ENCODE data around the gene MED25. TPM values are rescaled to one million over a fixed set of nuclear protein-coding genes. Genes with fewer than 3 reads are reported as not detected.

The MED25 gene
- polyA plus RNA-seq, 2 of the 4 experiments (the other 2 are of a cell fraction): 20.4 to 40.1 TPM

GRCh38 chr19:49782515-49782914, 35.6 kb upstream of the MED25 start:
- DNase-seq (ENCODE audit: low read depth in 1 of 2, low spot score in 1 of 2) (no peak), ATAC-seq (no peak), FAIRE-seq (no peak)
- H3K4me3 ChIP-seq: no peak overlapping the region
- H3K4me2 ChIP-seq: no peak overlapping the region
- H3K27ac ChIP-seq: no peak overlapping the region
- no peak for TF ChIP-seq RCOR1 (IDR thresholded peaks at IDR 0.05; ENCODE audit: low read depth, low read length)
- no peak for TF ChIP-seq ZNF302 (CRISPR knock-in tag; IDR thresholded peaks at IDR 0.05)
- no peak for TF ChIP-seq RNF2 (IDR thresholded peaks at IDR 0.05; ENCODE audit: borderline replicate concordance, low read depth)
- TF ChIP-seq RAD21 (conservative IDR thresholded peaks at IDR 0.05 in 1 of 2, IDR thresholded peaks at IDR 0.05 in 1 of 2): no peak
- TF ChIP-seq MAFK (IDR thresholded peaks at IDR 0.05; ENCODE audit: partially characterized antibody): no peak
- no peak for TF ChIP-seq HEYL (CRISPR knock-in tag; IDR thresholded peaks at IDR 0.05)
- no peak for TF ChIP-seq FOXS1 (CRISPR knock-in tag; IDR thresholded peaks at IDR 0.05)
- TF ChIP-seq TP53 (CRISPR knock-in tag; IDR thresholded peaks at IDR 0.05): no peak
- TF ChIP-seq CBX8 (IDR thresholded peaks at IDR 0.05): no peak
- TF ChIP-seq NFE2L2 (conservative IDR thresholded peaks at IDR 0.05; ENCODE audit: low read length): no peak
- no peak for TF ChIP-seq EHMT2 (IDR thresholded peaks at IDR 0.05; ENCODE audit: low read depth)
- TF ChIP-seq EHF (CRISPR knock-in tag; IDR thresholded peaks at IDR 0.05): no peak
- 0 out of 3 replicates have a peak, but pooled peaks cover 3% of the 10 kb centered on the region for H3K9me3 ChIP-seq
- WGBS (ENCODE audit: missing lambda C conversion rate): 93% methylated on average over 18 of the region's 18 CpGs
- ChIA-PET POLR2A (no interaction called here), CTCF (interaction anchor here (1.4 to 2.1 kb wide), 3 partner anchors 17 to 102 kb away, joined by 3 to 5 read pairs (median 4); no protein-coding TSS in a partner anchor)
- peaks cover 9% of the 10 kb centered on the region; the same call in 2 of the 3 replicates for H3K4me1 ChIP-seq

GRCh38 chr19:49786376-49786820, 31.7 kb upstream of the MED25 start:
- Histone ChIP-seq H3K4me3 (no peak overlapping the region), H3K4me1 (peaks cover 9% of the 10 kb centered on the region; the same call in 2 of the 3 replicates), H3K27ac (peak overlapping the region in 1 of 2 experiments; percentile 53; a peak in 3 of 6 replicates), H3K9me3 (0 out of 3 replicates have a peak, but pooled peaks cover 3% of the 10 kb centered on the region), H3K4me2 (peak overlapping the region; percentile 27)
- ChIA-PET CTCF (interaction anchor here (0.6 to 1.8 kb wide), 7 partner anchors 19 to 114 kb away, joined by 3 to 9 read pairs (median 3); no protein-coding TSS in a partner anchor), POLR2A (interaction anchor here (1.4 kb wide), 1 partner anchor 110 kb away, joined by 4 read pairs; the partner anchor contains the start of gene PRMT1)
- no peak for FAIRE-seq
- WGBS (ENCODE audit: missing lambda C conversion rate): 70% methylated on average over 9 of the region's 9 CpGs
- ATAC-seq: peak; percentile 35 to 63; a peak in 5 of 6 replicates
- DNase-seq (ENCODE audit: low read depth in 1 of 2, low spot score in 1 of 2): peak; percentile 46 to 70
- TF ChIP-seq SREBF2 (IDR thresholded peaks at IDR 0.05) (no peak), HES2 (IDR thresholded peaks at IDR 0.05) (no peak), TFCP2L1 (CRISPR knock-in tag; IDR thresholded peaks at IDR 0.05) (no peak), PBX3 (IDR thresholded peaks at IDR 0.05) (no peak), EHMT2 (IDR thresholded peaks at IDR 0.05; ENCODE audit: low read depth) (no peak), MAX (IDR thresholded peaks at IDR 0.05) (no peak), FOSL2 (IDR thresholded peaks at IDR 0.05) (no peak), FOSL2 (CRISPR knock-in tag; IDR thresholded peaks at IDR 0.05) (0 out of 2 replicates have a peak, but pooled peaks have one; percentile 3), RAD21 (conservative IDR thresholded peaks at IDR 0.05 in 1 of 2, IDR thresholded peaks at IDR 0.05 in 1 of 2) (no peak), HDAC2 (IDR thresholded peaks at IDR 0.05) (no peak)

- POLR2A ChIA-PET: no interaction called here
- DNase-seq (ENCODE audit: low read depth in 1 of 2, low spot score in 1 of 2) (no peak), ATAC-seq (no peak), FAIRE-seq (no peak)
- no peak overlapping the region for H3K4me2 ChIP-seq
- CTCF ChIA-PET: interaction anchor here (1.3 to 1.8 kb wide), 2 partner anchors 9 to 115 kb away, joined by 4 to 5 read pairs; no protein-coding TSS in a partner anchor
- 0 out of 3 replicates have a peak, but pooled peaks cover 3% of the 10 kb centered on the region for H3K9me3 ChIP-seq
- 88% methylated on average over 5 of the region's 5 CpGs for WGBS (ENCODE audit: missing lambda C conversion rate)
- no peak overlapping the region for H3K27ac ChIP-seq
- peaks cover 9% of the 10 kb centered on the region; the same call in 2 of the 3 replicates for H3K4me1 ChIP-seq
- no peak overlapping the region for H3K4me3 ChIP-seq
- no peak for TF ChIP-seq ZSCAN20 (CRISPR knock-in tag; IDR thresholded peaks at IDR 0.05)
- no peak for TF ChIP-seq TFCP2L1 (CRISPR knock-in tag; IDR thresholded peaks at IDR 0.05)
- no peak for TF ChIP-seq ZFP36 (IDR thresholded peaks at IDR 0.05; ENCODE audit: borderline replicate concordance, partially characterized antibody)
- no peak for TF ChIP-seq KDM1A (IDR thresholded peaks at IDR 0.05; ENCODE audit: low read depth)
- TF ChIP-seq JUN (IDR thresholded peaks at IDR 0.05): no peak
- TF ChIP-seq POLR2AphosphoS2 (conservative IDR thresholded peaks at IDR 0.05; ENCODE audit: low read length): no peak
- no peak for TF ChIP-seq HES2 (IDR thresholded peaks at IDR 0.05)
- TF ChIP-seq RARB (CRISPR knock-in tag; IDR thresholded peaks at IDR 0.05): no peak
- no peak for TF ChIP-seq KDM5A (IDR thresholded peaks at IDR 0.05)
- no peak for TF ChIP-seq CBX8 (IDR thresholded peaks at IDR 0.05)
- no peak for TF ChIP-seq HOXB5 (CRISPR knock-in tag; IDR thresholded peaks at IDR 0.05)
- no peak for TF ChIP-seq HOXA7 (CRISPR knock-in tag; IDR thresholded peaks at IDR 0.05)
- no peak for TF ChIP-seq CHD4 (IDR thresholded peaks at IDR 0.05; ENCODE audit: borderline replicate concordance)
- TF ChIP-seq TP53 (CRISPR knock-in tag; IDR thresholded peaks at IDR 0.05): no peak
- no peak for TF ChIP-seq EHMT2 (IDR thresholded peaks at IDR 0.05; ENCODE audit: low read depth)
- TF ChIP-seq GATA3 (IDR thresholded peaks at IDR 0.05; ENCODE audit: borderline replicate concordance): no peak
- TF ChIP-seq CHD2 (IDR thresholded peaks at IDR 0.05; ENCODE audit: low read length, partially characterized antibody): no peak
- TF ChIP-seq ESRRA (IDR thresholded peaks at IDR 0.05; ENCODE audit: borderline replicate concordance, low read length): no peak
Measured at GRCh38 chr19:49787746-49788145, 30.3 kb upstream of the MED25 start.

All from A549 (cell line).